GM23338 (cell line): ENCODE data around the gene CDH9. TPM values are rescaled to one million over a fixed set of nuclear protein-coding genes. Genes with fewer than 3 reads are reported as not detected.

Experiments used
- ATAC-seq: fragments of 200-7000 bp; cut with Tn5 transposase; 3 replicates; pipeline ENCODE4 v1.9.1; 2020
- DNase-seq: peaks from one replicate; pipeline ENCODE4 v3.0.0-alpha.2; 2015; ENCODE audit warnings: low spot score
- H2AFZ ChIP-seq: fragments of 200-600 bp; sonication (generic); 2 replicates; pipeline ENCODE4 v1.8.0; 2016; ENCODE audit warnings: antibody characterized with exemption, mild to moderate bottlenecking, moderate library complexity
- H3F3A ChIP-seq: fragments of 200-600 bp; sonication (generic); replicated peaks from 2 replicates; pipeline ENCODE4 v1.8.0; 2017; ENCODE audit warnings: antibody characterized with exemption, mixed run types, low read depth
- H3K27ac ChIP-seq: fragments of 200-600 bp; sonication (generic); 2 replicates; pipeline ENCODE4 v1.6.1; 2016; ENCODE audit warnings: low read depth
- H3K27me3 ChIP-seq: fragments of 200-600 bp; sonication (generic); 2 replicates; pipeline ENCODE4 v1.8.0; 2016; ENCODE audit warnings: mild to moderate bottlenecking, mixed run types, moderate library complexity; ENCODE audit not compliant: insufficient read depth
- H3K36me3 ChIP-seq: fragments of 200-600 bp; sonication (generic); 2 replicates; pipeline ENCODE4 v1.8.0; 2016; ENCODE audit warnings: mild to moderate bottlenecking; ENCODE audit not compliant: insufficient read depth
- H3K4me1 ChIP-seq: fragments of 200-600 bp; sonication (generic); 2 replicates; pipeline ENCODE4 v1.8.0; 2016; ENCODE audit warnings: mild to moderate bottlenecking, moderate library complexity; ENCODE audit not compliant: insufficient read depth
- H3K4me2 ChIP-seq: fragments of 200-600 bp; sonication (generic); 2 replicates; pipeline ENCODE4 v1.7.1; 2017; ENCODE audit warnings: mixed run types
- H3K4me3 ChIP-seq: fragments of 200-600 bp; sonication (generic); 2 replicates; pipeline ENCODE4 v1.6.1; 2016; ENCODE audit warnings: mixed run types
- H3K79me2 ChIP-seq: fragments of 200-600 bp; sonication (generic); replicated peaks from 2 replicates; pipeline ENCODE4 v1.8.0; 2017; ENCODE audit warnings: mild to moderate bottlenecking; ENCODE audit not compliant: insufficient read depth
- H3K9me2 ChIP-seq: fragments of 200-600 bp; sonication (generic); 2 replicates; pipeline ENCODE4 v1.8.0; 2017; ENCODE audit not compliant: insufficient read depth
- H4K20me1 ChIP-seq: fragments of 200-600 bp; sonication (generic); replicated peaks from 2 replicates; pipeline ENCODE4 v1.8.0; 2017; ENCODE audit warnings: mild to moderate bottlenecking; ENCODE audit not compliant: insufficient read depth
- H3K27ac Mint-ChIP-seq: 2 replicates; pipeline ENCODE4 v1.8.0; 2020; ENCODE audit warnings: inconsistent platforms, mild to moderate bottlenecking, moderate library complexity, mixed read lengths
- H3K27me3 Mint-ChIP-seq: 3 replicates; pipeline ENCODE4 v1.8.0; 2022; ENCODE audit warnings: low read depth, mild to moderate bottlenecking, moderate library complexity, mixed read lengths, inconsistent platforms; ENCODE audit not compliant: insufficient read depth, poor library complexity
- H3K36me3 Mint-ChIP-seq: 3 replicates; pipeline ENCODE4 v1.8.0; 2021; ENCODE audit warnings: low read depth, mild to moderate bottlenecking, inconsistent platforms, moderate library complexity, mixed read lengths
- H3K4me1 Mint-ChIP-seq: 3 replicates; pipeline ENCODE4 v1.8.0; 2020; ENCODE audit warnings: mild to moderate bottlenecking, inconsistent platforms, mixed read lengths
- H3K4me3 Mint-ChIP-seq: 3 replicates; pipeline ENCODE4 v1.8.0; 2021; ENCODE audit warnings: moderate library complexity, mild to moderate bottlenecking, inconsistent platforms, mixed read lengths
- H3K9me3 Mint-ChIP-seq: 3 replicates; pipeline ENCODE4 v1.8.0; 2020; ENCODE audit warnings: moderate library complexity, mild to moderate bottlenecking, inconsistent platforms, mixed read lengths
- CREB1 ChIP-seq: fragments of 250-450 bp; sonication (Bioruptor Pico); IDR thresholded peaks from 2 replicates; pipeline ENCODE4 v1.5.0; 2020; ENCODE audit warnings: low read depth, mild to moderate bottlenecking, moderate library complexity
- EZH2 ChIP-seq: fragments of 200-600 bp; sonication (generic); IDR thresholded peaks from one replicate; pipeline ENCODE4 v1.8.0; 2017; ENCODE audit warnings: antibody characterized with exemption, mild to moderate bottlenecking, low read depth; ENCODE audit not compliant: unreplicated experiment
- JUNB ChIP-seq: IDR thresholded peaks from one replicate; pipeline ENCODE4 v1.6.1; 2016; ENCODE audit warnings: antibody characterized with exemption; ENCODE audit not compliant: unreplicated experiment
- POLR2AphosphoS5 ChIP-seq: IDR thresholded peaks from 2 replicates; pipeline ENCODE4 v1.6.1; 2016; ENCODE audit warnings: antibody characterized with exemption, low read depth
- STAT1 ChIP-seq: IDR thresholded peaks from one replicate; pipeline ENCODE4 v1.6.1; 2016; ENCODE audit warnings: antibody characterized with exemption; ENCODE audit not compliant: unreplicated experiment
- ZNF331 ChIP-seq: fragments of 250-450 bp; sonication (Bioruptor Pico); IDR thresholded peaks from 2 replicates; pipeline ENCODE4 v1.5.0; 2020; ENCODE audit warnings: low read depth, mild to moderate bottlenecking, moderate library complexity
- polyA plus RNA-seq: library from polyadenylated mRNA; unstranded; fragments of >200 nt; fragmentation: Nextera tagmentation; extraction: Ambion mirVana; gene quantifications from 2 replicates; pipeline ENCODE4 v1.2.1, GENCODE V29; 2016
- total RNA-seq: library from RNA; depleted of rRNA; stranded (reverse); fragments of >200 nt; shearing (Covaris generic); gene quantifications from 2 replicates; pipeline ENCODE4 v1.2.3, GENCODE V29; 2014
- TF ChIP-seq, protein P1 (sequence below): IDR thresholded peaks from one replicate; pipeline ENCODE4 v1.6.1; 2018; ENCODE audit warnings: antibody characterized with exemption; ENCODE audit not compliant: unreplicated experiment
- TF ChIP-seq, protein P2 (sequence below), 2 experiments: fragments of 200-600 bp in 1 of 2; sonication (generic) in 1 of 2; conservative IDR thresholded peaks; 2 replicates each; pipeline versions ENCODE4 v1.5.1 to v1.6.1; 2016 to 2017; ENCODE audit warnings: antibody characterized with exemption in 2 of 2, low read depth in 2 of 2, mild to moderate bottlenecking in 2 of 2, moderate library complexity in 1 of 2
- TF ChIP-seq, protein P3 (sequence below): fragments of 250-450 bp; sonication (Bioruptor Pico); IDR thresholded peaks from 2 replicates; pipeline ENCODE4 v1.5.0; 2020; ENCODE audit warnings: mild to moderate bottlenecking, moderate library complexity
- TF ChIP-seq, protein P4 (sequence below): IDR thresholded peaks from 2 replicates; pipeline ENCODE4 v1.6.1; 2016; ENCODE audit warnings: antibody characterized with exemption

The CDH9 gene
- total and polyA plus RNA-seq, 2 experiments from 2014 or later: 0.26 to 0.31 TPM

DNA sequence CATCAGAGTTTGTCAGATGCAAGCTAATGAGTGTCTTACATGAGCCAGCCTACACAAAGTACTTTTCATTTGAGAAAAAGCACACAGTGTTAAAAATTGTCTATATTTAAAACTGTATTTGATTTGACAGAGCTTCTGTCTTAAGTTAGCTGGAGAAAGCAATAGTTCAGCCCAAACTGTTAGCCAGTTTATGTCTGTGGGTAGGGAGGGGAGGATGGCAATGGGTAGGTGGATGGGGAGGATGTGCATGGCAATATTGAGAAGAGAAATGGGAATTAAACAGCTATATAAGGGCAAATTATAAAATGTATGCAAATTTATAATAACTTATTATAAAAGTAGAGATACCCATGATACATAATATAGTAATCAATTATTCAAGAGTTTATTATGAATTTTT is 31.3 kb downstream of the CDH9 start:
- Mint-ChIP-seq H3K27ac (no peak overlapping the region), H3K4me3 (no peak overlapping the region), H3K27me3 (peaks cover 2% of the 10 kb centered on the region), H3K4me1 (no peaks in the 10 kb centered on the region), H3K9me3 (no peaks in the 10 kb centered on the region), H3K36me3 (no peaks in the 10 kb centered on the region)
- Histone ChIP-seq H3K9me2 (no peaks in the 10 kb centered on the region), H3F3A (no peaks in the 10 kb centered on the region), H3K4me1 (no peaks in the 10 kb centered on the region), H3K27ac (no peak overlapping the region), H3K36me3 (no peaks in the 10 kb centered on the region), H3K79me2 (no peaks in the 10 kb centered on the region), H3K4me3 (no peak overlapping the region), H3K4me2 (no peak overlapping the region), H4K20me1 (no peaks in the 10 kb centered on the region), H2AFZ (no peak overlapping the region), H3K27me3 (no peaks in the 10 kb centered on the region)
- TF ChIP-seq EZH2 (no peak), CREB1 (CRISPR knock-in tag) (no peak), STAT1 (no peak)
- DNase-seq: no peak
- ATAC-seq: no peak

DNA sequence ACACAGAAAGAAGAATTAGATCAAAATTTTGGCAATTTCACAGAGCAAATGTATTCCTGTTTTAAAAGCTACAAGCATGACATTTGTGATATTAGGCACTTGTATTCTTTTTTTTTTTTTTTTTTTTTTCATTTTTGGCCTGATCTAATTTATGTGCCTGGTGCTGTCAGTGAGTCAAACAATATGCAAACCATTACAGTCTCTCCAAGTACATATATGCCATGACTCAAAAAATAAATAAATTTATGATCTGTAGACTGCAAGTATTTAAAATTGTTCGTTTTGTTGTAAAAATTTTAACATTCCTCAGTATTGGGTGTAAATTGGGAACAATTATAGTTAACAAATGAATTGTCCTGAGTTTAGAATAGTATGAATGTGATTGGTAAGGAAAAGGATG is 51.4 kb downstream of the CDH9 start:
- H3K9me2 ChIP-seq: no peaks in the 10 kb centered on the region
- no peaks in the 10 kb centered on the region for H3K36me3 ChIP-seq
- no peaks in the 10 kb centered on the region for H3K9me3 Mint-ChIP-seq
- ATAC-seq (no peak), DNase-seq (no peak)
- no peaks in the 10 kb centered on the region for H3F3A ChIP-seq
- no peaks in the 10 kb centered on the region for H4K20me1 ChIP-seq
- H3K4me3 Mint-ChIP-seq: no peak overlapping the region
- no peak overlapping the region for H3K27ac ChIP-seq
- no peak overlapping the region for H2AFZ ChIP-seq
- no peak overlapping the region for H3K27ac Mint-ChIP-seq
- no peaks in the 10 kb centered on the region for H3K36me3 Mint-ChIP-seq
- no peaks in the 10 kb centered on the region for H3K27me3 Mint-ChIP-seq
- no peaks in the 10 kb centered on the region for H3K79me2 ChIP-seq
- no peaks in the 10 kb centered on the region for H3K27me3 ChIP-seq
- no peaks in the 10 kb centered on the region for H3K4me1 ChIP-seq
- H3K4me1 Mint-ChIP-seq: no peaks in the 10 kb centered on the region
- no peak overlapping the region for H3K4me2 ChIP-seq
- no peak overlapping the region for H3K4me3 ChIP-seq
- TF ChIP-seq, protein P1, sequence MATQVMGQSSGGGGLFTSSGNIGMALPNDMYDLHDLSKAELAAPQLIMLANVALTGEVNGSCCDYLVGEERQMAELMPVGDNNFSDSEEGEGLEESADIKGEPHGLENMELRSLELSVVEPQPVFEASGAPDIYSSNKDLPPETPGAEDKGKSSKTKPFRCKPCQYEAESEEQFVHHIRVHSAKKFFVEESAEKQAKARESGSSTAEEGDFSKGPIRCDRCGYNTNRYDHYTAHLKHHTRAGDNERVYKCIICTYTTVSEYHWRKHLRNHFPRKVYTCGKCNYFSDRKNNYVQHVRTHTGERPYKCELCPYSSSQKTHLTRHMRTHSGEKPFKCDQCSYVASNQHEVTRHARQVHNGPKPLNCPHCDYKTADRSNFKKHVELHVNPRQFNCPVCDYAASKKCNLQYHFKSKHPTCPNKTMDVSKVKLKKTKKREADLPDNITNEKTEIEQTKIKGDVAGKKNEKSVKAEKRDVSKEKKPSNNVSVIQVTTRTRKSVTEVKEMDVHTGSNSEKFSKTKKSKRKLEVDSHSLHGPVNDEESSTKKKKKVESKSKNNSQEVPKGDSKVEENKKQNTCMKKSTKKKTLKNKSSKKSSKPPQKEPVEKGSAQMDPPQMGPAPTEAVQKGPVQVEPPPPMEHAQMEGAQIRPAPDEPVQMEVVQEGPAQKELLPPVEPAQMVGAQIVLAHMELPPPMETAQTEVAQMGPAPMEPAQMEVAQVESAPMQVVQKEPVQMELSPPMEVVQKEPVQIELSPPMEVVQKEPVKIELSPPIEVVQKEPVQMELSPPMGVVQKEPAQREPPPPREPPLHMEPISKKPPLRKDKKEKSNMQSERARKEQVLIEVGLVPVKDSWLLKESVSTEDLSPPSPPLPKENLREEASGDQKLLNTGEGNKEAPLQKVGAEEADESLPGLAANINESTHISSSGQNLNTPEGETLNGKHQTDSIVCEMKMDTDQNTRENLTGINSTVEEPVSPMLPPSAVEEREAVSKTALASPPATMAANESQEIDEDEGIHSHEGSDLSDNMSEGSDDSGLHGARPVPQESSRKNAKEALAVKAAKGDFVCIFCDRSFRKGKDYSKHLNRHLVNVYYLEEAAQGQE: no peak
- TF ChIP-seq POLR2AphosphoS5 (no peak), CREB1 (CRISPR knock-in tag) (no peak), ZNF331 (CRISPR knock-in tag) (no peak), EZH2 (no peak), JUNB (no peak)
- TF ChIP-seq, protein P2, sequence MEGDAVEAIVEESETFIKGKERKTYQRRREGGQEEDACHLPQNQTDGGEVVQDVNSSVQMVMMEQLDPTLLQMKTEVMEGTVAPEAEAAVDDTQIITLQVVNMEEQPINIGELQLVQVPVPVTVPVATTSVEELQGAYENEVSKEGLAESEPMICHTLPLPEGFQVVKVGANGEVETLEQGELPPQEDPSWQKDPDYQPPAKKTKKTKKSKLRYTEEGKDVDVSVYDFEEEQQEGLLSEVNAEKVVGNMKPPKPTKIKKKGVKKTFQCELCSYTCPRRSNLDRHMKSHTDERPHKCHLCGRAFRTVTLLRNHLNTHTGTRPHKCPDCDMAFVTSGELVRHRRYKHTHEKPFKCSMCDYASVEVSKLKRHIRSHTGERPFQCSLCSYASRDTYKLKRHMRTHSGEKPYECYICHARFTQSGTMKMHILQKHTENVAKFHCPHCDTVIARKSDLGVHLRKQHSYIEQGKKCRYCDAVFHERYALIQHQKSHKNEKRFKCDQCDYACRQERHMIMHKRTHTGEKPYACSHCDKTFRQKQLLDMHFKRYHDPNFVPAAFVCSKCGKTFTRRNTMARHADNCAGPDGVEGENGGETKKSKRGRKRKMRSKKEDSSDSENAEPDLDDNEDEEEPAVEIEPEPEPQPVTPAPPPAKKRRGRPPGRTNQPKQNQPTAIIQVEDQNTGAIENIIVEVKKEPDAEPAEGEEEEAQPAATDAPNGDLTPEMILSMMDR (conservative IDR thresholded peaks at IDR 0.05; ENCODE audit: low read depth in 2 of 2): no peak
- TF ChIP-seq, protein P3, sequence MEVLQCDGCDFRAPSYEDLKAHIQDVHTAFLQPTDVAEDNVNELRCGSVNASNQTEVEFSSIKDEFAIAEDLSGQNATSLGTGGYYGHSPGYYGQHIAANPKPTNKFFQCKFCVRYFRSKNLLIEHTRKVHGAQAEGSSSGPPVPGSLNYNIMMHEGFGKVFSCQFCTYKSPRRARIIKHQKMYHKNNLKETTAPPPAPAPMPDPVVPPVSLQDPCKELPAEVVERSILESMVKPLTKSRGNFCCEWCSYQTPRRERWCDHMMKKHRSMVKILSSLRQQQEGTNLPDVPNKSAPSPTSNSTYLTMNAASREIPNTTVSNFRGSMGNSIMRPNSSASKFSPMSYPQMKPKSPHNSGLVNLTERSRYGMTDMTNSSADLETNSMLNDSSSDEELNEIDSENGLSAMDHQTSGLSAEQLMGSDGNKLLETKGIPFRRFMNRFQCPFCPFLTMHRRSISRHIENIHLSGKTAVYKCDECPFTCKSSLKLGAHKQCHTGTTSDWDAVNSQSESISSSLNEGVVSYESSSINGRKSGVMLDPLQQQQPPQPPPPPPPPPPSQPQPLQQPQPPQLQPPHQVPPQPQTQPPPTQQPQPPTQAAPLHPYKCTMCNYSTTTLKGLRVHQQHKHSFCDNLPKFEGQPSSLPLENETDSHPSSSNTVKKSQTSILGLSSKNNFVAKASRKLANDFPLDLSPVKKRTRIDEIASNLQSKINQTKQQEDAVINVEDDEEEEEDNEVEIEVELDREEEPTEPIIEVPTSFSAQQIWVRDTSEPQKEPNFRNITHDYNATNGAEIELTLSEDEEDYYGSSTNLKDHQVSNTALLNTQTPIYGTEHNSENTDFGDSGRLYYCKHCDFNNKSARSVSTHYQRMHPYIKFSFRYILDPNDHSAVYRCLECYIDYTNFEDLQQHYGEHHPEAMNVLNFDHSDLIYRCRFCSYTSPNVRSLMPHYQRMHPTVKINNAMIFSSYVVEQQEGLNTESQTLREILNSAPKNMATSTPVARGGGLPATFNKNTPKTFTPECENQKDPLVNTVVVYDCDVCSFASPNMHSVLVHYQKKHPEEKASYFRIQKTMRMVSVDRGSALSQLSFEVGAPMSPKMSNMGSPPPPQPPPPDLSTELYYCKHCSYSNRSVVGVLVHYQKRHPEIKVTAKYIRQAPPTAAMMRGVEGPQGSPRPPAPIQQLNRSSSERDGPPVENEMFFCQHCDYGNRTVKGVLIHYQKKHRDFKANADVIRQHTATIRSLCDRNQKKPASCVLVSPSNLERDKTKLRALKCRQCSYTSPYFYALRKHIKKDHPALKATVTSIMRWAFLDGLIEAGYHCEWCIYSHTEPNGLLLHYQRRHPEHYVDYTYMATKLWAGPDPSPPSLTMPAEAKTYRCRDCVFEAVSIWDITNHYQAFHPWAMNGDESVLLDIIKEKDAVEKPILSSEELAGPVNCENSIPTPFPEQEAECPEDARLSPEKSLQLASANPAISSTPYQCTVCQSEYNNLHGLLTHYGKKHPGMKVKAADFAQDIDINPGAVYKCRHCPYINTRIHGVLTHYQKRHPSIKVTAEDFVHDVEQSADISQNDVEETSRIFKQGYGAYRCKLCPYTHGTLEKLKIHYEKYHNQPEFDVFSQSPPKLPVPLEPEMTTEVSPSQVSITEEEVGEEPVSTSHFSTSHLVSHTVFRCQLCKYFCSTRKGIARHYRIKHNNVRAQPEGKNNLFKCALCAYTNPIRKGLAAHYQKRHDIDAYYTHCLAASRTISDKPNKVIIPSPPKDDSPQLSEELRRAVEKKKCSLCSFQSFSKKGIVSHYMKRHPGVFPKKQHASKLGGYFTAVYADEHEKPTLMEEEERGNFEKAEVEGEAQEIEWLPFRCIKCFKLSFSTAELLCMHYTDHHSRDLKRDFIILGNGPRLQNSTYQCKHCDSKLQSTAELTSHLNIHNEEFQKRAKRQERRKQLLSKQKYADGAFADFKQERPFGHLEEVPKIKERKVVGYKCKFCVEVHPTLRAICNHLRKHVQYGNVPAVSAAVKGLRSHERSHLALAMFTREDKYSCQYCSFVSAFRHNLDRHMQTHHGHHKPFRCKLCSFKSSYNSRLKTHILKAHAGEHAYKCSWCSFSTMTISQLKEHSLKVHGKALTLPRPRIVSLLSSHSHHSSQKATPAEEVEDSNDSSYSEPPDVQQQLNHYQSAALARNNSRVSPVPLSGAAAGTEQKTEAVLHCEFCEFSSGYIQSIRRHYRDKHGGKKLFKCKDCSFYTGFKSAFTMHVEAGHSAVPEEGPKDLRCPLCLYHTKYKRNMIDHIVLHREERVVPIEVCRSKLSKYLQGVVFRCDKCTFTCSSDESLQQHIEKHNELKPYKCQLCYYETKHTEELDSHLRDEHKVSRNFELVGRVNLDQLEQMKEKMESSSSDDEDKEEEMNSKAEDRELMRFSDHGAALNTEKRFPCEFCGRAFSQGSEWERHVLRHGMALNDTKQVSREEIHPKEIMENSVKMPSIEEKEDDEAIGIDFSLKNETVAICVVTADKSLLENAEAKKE: no peak
- TF ChIP-seq, protein P4, sequence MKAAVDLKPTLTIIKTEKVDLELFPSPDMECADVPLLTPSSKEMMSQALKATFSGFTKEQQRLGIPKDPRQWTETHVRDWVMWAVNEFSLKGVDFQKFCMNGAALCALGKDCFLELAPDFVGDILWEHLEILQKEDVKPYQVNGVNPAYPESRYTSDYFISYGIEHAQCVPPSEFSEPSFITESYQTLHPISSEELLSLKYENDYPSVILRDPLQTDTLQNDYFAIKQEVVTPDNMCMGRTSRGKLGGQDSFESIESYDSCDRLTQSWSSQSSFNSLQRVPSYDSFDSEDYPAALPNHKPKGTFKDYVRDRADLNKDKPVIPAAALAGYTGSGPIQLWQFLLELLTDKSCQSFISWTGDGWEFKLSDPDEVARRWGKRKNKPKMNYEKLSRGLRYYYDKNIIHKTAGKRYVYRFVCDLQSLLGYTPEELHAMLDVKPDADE: no peak
